T-helper 2 cell (primary cell): ENCODE data around the gene MGP.

Experiments
- DNase-seq, 5 experiments: peaks; one replicate each; pipeline versions ENCODE4 v3.0.0 to v3.0.0-alpha.2; 2012 to 2022

The MGP gene

DNA sequence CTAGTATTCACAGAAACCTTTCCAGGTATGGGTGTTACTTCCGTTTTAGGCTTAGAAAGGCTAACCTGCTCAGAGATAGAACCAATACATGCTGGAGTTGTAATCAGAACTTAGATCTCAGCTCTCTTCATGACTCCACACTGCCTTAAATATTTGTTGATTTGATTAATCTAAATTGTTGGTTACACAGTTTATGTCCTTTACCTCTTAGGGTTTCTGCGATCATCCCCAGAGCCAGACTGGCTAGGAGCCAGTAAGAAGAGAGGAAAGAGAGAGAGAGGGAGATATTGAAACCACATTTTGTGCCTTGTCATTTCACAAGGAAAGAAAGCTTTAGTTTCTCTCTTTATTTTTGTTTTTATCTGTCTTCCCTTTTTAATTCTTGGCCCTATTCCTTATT is 16.8 kb upstream of the MGP start:
- no peak for DNase-seq

DNA sequence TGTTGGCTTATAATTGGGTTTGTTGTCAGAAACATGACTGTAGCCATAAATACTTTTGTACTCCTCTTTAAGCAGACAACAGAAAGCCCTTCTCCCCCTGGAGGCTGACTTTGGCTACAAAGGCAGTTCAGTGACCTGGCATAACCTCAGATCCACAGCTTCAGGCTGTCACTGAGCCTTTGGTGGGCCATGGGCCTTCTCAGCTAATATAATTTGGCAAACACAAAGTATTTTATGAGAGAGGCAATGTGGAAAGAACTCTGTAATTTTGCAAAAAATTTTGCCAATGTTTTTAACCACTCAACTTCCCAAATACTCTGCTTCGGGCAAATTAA is 15.5 kb upstream of the MGP start:
- DNase-seq: no peak

DNA sequence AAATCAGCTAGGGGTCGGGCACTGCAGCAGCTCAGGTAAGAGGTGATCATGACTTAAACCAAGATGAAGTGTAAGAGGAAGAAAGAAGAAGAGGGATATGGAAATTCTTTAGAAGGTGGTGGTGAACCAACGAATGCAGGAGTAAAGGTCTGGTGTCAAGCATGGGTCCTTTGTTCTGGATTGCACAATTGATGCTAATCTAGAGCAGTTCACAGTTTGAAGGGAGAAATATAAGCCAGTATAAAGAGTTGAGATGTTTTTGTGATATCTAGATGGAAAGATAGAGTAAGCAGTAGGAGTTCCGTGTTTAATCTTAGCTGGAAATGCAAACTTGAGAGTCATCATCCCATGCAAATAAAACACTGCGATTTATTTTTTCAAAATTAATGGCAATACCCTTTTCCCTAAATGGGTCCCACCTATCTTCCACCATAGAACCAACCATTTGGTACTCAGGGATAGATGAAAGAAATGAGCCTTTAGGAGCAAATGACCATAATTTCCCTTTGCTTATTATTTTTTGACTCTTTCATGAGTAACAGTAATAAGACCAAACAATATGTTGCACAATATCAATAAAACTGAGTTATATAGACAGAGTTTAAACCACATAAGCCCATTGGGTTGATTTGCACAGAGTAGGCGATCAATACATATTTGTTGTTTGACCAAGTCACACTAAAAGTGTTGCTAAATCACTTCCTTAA is 15.0 kb upstream of the MGP start:
- no peak for DNase-seq

DNA sequence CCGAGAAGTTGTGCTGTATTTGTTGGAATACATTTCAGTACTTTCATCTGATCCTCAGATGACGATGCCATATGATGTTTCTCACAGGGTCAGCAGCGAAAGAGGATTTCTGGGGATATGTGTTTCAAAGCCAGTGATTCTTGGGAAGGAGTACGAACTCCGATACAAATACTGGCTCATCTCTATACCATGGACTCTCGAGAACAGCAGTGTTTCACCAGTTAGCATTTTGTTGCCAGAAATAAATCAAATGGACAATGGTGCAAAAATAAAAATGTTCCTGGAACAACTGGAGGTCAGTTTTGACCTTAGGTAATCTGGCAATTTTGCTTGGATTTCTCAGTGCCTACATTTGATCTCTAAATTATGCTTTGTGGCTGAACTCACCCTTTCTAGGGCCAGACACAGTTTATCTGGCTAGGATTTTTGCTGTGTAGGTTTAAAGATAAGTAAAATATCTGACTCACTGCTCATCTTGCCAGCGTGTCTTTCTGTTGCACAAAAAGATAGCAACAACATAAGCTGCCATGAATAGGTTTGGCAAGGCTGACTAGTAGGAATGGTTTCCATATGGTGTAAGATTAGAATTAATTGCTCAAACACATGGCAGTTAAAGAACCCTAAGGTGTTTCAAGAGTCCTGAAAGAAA is 11.0 kb upstream of the MGP start:
- no peak for DNase-seq

DNA sequence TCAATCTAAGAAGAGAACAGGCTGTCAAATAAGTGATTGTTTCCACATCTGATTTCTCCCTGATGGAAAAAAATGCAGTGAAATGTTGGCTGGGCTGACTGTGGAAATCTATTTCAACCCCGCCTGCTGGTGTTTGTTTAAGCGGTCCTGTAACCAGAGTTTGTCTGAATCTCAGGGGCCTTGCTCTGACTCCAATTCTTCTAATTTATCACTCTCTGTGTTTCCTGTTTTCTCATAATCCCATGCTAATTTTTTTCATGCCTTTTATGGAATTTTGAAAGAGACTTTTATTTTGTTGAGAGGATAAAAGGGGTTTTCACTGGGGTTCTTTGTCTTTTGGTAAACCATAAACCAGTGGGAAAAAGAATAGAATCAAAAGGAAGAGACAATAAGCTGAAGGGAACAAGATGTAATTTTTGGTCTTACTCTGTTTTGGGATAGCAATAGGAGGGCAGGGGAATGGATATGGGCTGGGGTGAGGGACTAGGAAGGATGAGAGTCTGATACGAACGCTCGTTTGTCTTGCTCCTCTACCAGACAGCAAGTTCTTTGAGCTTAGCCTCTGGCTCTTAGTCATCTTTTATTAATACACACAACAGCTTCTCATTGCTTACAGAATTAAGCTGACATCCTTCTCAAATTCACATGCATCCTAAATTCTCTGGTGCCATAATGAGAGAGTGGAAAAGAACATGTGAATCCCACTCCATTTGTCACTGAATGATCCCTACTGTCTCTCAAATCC is 8.0 kb upstream of the MGP start:
- DNase-seq: no peak

DNA sequence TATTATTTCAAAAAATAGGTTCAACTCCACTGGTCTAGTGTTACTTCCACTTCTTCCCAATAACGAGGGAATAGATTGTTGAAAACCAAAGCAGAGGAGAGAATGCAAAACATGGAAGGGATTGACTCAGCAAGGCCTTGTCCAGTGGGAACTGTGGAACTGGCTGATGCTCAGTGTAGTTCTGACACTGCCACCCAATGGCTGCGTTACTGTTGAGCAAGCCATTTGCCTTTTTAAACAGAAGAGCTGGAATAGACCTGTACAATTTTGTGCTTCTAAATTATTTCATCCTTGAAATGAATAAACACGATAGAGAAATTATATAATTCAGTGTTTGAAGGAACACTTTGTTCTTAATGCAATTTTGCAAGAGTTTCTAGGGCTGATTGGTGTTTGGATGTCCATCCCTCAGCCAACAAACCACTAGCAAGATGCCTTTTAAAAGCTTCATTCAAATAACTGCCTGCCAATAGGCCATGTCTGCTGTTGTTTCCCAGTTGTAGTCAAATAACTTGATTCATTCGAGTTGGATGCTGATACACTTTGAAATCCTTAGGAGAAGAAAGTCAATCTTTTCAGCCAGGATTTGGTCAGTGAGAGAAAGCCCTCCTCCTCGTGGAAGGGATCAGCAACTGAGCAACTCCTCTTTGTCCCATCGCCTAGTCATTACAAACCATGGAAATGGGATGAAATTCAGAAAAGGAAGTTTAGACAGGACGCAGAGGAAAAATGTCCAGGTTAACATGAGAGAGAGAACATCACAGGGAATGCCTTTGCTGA is 7.3 kb upstream of the MGP start:
- no peak for DNase-seq

DNA sequence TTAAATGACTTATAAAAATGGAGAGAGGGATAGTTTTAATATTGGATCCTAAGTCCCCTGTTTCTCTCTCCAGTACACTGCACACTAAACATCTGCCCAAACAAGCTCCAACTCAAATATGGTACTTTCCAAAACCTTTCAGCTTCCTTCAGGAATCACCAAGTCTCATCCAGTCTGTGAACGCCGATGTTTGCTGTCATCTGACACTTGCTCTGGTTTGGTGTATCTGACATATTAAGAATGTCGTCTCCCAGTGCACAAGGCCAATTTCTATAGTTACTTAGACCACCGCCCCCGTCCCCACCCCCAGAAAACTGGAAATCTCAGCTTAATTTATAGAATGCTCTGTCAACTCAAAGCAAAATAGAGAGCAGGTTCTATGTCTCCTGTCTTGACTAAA is 5.0 kb upstream of the MGP start:
- no peak for DNase-seq

DNA sequence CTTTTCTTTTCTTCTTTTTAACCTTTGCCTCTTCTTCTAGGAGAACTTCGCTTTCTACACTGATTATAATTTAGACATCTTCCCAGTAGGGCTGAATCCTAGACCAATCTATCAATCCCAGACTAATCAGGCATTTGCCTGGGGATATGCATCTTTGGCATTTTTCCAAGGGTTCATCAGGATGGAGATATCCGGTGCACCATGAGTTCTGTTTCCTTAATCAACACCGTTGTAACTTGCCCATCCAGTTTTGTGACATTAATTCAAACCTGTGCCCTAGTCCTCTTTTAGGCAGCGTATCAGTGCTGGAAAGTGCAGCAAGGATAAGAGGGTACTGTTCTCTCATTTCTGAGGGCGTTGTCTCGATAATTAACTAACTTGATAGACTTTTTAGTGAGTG is 617 bp upstream of the MGP start:
- DNase-seq: no peak

DNA sequence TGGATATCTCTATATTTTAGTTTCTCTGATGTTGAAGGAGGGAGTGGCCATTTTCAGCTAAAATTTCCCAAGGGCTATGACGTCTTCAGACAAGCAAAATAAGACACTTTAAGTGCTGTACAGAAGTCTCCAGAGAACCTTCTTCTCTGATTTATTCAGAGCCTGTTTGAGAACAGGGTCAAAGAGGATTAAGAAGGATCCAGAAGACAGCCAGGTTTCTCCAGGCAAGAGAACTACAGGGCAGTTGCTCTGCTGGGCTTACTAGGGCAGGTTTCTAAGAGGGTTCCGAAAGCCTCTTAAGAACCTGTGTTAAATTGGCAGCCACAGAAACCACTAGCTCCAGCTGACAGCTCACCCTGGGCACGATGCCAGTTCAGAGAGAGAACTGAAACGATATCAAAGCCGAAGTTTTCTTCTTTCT is 1.2 kb downstream of the MGP start:
- peak in 4 of 5 experiments; percentile 41 to 89 (median 70) for DNase-seq

DNA sequence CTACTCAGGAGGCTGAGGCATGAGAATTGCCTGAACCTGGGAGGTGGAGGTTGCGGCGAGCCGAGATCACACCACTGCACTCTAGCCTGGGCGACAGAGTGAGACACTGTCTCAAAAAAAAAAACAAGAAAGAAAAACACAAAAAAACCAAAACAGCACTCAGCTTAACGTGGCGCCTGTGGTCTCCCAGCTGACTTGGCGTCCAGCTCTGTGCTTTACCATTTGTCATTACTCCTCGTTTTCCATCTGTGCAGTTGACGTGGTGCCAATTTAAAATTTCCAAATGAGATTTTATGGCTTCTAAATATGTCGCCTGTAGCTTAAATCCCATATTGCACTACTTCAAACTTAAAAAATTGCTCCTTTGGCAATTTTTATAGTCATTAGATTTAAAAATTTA is 2.0 kb downstream of the MGP start:
- no peak for DNase-seq

DNA sequence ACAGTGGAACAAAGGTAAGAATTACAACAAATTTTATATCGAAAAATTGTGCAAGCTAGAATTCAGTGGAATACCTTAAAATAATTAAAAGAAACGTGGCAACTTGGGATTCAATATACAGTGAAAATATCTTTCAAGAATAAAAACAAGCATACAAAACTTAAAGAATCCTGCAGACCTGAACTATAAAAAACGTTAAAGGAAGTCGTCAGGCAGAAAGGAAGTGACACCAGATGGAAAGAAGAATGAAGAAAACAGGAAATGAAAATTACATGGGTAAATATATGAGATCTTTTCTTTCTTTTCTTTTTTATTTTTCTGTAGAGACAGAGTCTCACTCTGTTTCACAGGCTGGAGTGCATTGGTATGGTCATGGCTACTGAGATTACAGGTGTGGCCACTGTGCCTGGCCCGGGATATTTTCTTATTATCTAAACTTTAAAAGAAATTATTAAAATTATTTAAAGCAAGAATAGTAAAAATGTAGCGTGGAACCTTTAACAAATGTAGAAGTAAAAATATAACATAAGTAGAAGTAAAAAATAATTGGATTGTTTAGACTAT is 4.7 kb downstream of the MGP start:
- DNase-seq: peak in 1 of 5 experiments; percentile 11

DNA sequence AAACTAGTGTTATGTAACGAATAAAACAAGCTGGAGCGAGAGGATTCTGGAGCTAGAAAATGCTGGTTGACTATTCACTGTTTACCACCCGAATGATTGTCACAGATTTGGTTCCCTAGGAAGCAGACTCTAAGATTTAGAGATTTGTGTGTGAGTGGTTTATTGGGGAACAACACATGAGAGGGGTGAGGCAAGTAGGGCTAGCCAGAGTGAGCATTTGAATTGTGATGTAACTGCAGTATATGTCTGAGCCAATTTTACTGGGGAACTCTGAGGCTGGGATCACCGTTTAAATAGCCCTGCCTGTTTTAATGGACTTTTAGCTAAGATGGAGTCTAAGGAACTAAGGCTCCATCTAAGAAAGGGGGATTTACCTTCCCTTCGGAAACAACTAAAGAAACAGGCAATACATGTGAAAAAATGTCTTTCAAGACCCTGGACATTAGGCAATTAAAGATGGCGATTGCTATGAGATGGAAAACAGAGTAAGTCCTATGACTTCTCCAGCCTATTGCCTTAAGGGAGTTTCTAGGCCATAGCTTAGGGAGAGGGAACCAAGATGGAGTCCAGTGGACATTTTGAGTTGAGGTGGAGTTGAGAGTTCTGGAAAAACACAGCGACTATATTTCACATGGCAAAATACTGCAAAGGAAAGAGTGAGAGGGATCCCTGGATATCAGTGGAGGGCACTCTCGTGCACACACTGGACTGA is 6.3 kb downstream of the MGP start:
- DNase-seq: no peak

DNA sequence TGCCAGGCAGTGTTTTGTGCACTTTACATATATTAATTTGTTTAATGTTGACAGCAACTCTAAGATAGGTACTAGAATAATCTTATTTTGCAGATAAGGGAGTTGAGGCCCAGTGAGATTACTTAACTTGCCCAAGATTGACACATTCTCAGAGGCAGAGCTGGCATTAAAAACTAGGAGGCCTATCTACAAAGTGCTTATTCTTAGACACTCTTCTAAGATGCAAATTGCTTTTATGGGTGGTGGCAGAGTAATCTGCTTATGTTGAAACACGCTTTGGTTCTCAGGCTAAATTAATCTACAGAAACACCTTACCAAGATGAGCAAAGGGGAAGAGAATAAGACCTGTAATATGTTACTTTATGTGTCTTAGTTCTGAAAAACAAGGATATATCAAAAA is 7.2 kb downstream of the MGP start:
- DNase-seq: no peak

DNA sequence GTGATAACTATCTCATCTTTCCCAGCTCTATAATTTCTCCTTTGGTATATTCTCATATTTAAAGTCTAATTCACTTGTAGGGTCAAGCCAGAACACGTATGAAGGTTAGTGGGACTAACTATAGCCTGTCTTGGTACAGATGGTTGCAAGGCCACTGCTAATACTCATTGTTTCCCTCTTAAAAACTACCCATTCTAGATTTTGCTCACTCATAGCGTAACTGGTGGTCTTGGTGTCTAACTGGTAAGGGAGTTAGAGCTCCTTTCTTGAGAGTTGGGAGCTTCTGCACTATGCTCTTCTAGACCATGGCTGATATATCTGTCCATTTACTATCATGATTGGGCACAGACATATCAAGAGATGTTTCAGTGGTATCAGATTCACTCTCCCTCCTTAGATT is 8.8 kb downstream of the MGP start:
- no peak for DNase-seq

DNA sequence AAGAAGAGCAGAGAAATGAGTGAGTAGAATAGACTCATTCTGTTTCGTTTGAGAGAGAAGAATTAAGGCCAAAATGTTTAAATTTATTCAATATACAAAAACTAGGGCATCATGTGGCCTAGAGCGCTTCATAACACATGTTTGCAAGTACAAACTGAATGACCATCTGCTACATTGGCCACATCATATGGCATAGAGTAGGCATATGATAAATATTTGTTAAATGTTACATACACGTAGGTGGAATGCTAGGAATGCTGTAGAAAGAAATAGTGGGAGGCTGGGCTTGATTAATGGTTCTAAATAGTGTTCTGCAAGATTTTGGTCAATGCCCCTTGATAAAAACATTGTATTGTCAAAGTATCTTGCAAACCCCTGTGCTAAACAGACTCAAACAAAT is 10.8 kb downstream of the MGP start:
- DNase-seq: no peak

DNA sequence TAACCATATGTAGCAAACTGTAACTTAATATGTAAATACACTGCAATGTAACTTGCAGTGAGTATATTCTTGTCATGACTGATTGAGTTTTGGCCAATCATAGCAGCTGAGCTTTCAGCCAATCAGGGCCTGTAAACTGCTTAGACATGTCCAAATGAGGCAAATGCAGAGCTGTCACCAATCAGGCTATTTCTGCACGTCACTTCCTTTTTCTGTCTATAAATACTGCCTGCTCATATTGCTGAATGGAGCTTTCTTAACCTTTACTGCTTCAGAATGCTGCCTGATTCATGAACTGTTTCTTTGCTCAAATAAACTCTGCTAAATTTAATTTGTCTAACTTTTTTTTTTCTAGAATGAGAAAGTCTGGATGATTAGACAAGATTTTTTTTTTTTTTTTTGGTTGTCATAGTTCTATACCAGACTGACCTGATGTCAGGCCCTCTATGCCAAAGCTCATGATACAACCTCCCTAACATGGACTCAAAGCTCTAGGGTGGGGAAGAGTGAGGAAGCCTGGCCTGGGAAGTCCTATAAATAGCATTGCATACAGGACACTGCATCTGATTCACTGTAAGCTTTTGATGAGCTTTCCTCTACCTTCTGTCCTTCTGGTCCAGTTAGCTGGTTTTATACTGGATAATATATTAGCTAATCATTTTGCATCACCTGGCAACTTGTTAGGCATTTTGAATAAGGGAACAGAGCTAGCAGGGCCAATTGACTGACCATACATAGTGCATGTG is 12.0 kb downstream of the MGP start:
- peak in 1 of 5 experiments; percentile 8 for DNase-seq

DNA sequence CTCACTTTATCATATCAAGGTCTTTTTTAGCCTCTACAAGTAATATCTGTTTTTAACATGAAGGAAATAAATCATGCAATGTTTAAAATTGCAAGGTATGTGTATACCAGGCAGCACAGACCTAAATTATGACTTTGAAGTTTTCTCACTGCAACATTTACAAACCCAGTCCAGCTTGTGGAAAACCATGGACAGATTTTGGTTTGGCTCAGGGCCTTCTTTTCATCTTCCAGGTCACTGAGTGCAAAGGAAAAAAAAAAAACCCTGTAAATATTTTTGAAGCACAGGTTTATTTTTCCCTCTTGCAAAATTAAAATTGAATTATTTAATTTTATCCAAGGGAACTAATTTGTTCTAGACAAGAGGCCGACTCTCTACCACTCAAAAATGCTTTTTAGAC is 13.8 kb downstream of the MGP start:
- DNase-seq: no peak

DNA sequence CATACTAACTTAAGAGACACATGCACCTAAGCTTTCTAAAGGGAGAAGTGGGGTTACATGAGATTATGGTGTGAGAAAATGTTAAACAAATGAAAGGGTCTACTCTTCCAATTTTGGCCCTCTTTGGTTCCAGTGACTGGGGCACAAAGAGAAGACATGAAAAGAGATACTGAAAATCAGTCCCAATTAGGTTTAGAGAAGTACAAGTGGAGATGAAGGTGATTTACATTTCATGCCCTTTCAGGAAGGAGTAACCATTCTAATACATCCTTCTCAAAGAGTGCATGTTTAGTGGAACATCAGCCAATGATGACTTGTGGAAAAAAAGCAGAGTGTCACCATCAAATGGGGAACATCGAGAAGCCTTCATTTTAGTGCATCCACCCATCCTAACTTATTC is 14.4 kb downstream of the MGP start:
- no peak for DNase-seq

DNA sequence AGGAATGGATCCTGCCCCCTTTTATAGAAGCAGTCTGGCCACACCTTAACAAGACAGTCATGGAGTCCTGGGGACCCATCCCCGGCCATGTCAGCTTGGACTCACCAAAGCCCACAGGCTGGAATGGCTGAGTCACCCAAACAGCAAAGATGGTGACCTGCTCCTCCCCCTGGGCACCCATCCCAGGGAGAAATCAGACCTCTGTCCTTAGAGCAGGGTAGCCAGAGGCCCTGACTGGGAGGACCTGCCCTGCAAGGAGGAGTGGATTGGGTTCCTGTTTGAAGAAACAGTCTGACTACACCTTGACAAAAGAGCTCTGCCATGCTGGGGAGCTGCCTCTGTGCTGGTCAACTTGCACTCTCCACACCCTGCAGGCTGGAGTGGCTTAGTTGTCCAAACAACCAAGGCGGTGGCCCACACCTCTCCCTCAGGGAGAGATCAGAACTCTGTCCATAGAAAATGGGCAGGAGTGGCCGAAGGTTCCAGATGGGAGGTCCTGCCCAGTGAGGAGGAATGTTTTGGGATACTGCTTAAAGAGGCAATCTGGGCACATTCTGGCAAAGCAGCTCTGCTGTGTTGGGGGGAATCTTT is 16.6 kb downstream of the MGP start:
- no peak for DNase-seq

DNA sequence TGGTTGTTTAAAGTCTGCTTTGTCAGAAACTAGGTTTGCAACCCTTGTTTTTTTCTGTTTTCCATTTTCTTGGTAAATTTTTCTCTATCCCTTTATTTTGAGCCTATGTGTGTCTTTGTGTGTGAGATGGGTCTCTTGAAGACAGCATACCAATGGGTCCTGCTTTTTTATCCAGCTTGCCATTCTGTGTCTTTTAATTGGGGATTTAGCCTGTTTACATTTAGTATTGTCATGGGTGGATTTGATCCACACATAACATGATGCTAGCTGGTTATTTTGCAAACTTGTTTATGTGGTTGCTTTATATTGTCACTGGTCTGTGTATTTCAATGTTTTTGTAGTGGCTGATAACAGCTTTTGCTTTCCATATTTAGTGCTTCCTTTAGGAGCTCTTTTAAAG is 25.2 kb downstream of the MGP start:
- no peak for DNase-seq

DNA sequence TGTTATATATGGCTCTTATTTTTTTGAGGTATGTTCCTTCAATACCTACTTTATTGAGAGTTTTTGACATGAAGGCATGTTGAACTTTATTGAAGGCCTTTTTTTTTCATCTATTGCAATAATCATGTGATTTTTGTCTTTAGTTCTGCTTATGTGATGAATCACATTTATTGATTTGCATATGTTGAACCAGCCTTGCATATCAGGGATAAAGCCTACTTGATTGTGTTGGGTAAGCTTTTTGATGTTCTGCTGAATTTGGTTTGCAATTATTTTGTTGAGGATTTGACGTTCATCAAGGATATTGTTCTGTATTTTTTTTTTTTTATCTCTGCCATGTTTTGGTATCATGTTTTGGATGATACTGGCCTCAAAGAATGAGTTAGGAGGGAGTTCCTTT is 27.1 kb downstream of the MGP start:
- DNase-seq: no peak
